A172 (cell line): ENCODE results near the gene DACT2. TPM values are rescaled to one million over a fixed set of nuclear protein-coding genes. Genes with fewer than 3 reads are reported as not detected.
"Not testable (repeated sequence)": the region's sequence is repeated elsewhere in the genome, so short reads cannot be mapped to it uniquely, and the experiment has no call there.

Source experiments
- DNase-seq: peaks from one replicate; pipeline ENCODE4 v3.0.0-alpha.2; 2015; ENCODE audit warnings: low spot score
- total RNA-seq: library from RNA; depleted of rRNA; stranded (reverse); fragments of >200 nt; shearing (Covaris generic); gene quantifications from 2 replicates; pipeline ENCODE4 v1.2.3, GENCODE V29; 2014

Gene DACT2
- total RNA-seq, 1 experiment from 2014 or later: not detected

DNA sequence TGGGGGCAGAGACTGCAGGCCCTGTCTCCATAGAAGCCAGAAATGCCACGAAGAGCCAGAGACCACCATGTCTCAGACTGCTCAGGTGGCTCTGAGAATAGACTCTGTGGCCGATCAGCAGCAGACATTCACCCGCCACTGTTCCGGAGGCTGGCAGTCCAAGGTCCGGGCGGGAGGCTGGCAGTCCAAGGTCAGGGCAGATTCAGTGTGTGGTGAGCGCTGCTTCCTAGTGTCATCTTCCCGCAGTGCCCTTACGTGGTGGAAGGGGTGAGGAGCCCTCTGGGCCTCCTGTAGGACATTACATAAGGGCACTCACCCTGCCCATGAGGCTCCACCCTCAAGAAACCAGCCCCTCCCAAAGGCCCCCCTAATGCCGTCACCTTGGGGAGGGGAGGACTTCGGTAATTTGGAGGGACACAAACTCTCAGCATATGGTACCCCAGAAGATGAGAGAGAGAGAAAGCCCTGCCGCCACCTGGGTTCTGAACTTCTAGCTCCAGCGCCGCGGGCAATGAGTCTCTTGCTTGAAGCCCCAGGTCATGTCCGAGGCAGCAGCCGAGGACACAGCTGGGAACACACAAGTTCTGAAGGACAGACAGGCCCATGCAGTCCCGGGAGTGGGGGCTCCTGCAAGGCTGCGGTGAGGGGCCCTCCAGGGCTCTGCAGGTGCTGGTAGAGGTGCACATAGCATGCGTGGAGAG lies 36.4 kb downstream of the DACT2 start:
- no peak for DNase-seq

DNA sequence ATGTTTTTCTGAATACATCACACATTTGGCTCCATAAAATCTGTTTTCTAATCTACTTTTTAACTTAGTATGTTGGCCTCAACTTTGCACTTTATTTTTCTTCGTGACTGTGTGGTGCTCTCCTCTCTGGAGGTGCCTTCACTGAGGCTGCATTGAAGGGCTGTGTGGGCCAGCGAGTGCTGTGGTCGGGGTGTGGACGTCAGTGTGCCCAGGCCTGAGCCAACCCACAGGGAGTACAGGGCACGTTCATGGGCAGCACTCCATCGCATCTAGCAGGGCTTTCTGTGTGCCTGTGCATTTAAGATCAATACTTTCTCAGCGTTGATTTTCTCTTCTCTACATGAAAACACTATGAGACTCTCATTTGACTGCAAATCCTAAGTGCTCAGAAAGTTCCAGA lies 37.8 kb downstream of the DACT2 start:
- DNase-seq: no peak

DNA sequence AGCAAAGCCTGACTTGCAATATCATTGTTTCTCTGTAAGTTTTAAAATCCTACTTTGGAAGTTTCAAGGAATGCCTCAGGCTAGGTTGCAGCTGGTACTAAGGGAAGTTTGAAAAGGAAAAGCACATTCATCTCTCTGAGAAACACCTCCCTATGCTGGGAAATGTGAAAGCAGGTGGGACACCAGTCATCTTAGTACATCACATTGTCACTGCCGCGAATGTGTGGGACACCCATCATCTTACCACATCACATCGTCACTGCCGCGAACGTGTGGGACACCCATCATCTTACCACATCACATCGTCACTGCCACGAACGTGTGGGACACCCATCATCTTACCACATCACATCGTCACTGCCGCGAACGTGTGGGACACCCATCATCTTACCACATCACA lies 38.3 kb downstream of the DACT2 start:
- DNase-seq: not testable (repeated sequence)

DNA sequence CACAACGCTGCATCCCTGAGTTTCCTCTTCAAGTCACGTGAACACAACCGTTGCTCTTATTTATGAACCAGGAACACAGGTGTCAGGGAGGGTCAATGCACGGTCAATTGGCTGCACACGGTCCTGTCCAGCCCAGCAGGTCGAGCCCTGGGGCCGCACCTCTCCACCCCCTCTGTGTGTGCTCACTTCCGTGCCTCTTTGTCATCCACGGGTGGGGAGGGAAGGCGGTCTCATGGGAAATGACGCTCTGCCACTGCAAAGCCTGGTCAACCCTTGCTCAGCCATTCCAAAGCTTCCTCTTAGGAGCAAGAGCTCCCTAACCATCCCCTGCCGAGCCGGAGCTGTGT lies 38.7 kb downstream of the DACT2 start:
- no peak for DNase-seq

DNA sequence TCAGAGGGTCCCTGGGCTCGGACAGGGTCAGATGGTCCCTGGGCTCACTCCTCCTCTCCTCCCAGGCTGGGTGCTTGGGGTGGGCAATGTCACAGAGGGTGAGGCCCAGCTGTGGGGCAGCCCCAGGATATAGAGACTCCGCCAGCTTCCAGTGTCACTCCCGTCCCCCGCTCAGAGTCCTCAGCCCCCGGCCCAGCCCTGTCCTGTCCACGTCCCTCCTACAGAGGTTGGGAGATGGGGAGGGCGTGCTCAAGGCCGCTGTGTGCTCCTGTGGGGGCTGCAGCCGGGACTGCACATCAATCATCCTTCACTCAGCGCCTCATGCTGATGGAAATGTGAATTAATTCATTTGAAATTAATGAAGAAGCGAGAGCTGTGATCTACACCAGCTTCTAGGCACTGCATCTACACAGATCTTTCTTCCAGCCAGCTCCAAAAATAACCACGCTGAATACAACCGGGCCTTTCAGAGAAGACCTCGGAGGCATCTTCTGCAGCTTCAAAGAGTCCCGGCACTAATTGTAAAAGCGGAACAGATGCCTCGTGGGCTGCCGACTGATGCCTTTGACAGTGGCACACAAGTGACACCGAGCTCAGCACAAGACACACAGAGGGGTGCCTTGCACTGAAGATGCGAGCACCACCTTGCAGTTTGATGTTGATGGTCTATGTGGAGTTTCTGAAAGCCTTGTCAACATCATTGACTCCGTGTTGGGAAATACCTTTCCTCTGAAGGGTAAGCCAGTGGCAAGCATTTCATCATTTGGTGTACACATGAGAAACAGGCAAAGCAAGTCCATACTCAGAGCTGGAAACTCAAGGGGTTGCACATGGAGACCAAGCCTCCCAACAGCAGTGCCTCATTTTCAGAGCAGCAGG lies 39.3 kb downstream of the DACT2 start:
- no peak for DNase-seq

DNA sequence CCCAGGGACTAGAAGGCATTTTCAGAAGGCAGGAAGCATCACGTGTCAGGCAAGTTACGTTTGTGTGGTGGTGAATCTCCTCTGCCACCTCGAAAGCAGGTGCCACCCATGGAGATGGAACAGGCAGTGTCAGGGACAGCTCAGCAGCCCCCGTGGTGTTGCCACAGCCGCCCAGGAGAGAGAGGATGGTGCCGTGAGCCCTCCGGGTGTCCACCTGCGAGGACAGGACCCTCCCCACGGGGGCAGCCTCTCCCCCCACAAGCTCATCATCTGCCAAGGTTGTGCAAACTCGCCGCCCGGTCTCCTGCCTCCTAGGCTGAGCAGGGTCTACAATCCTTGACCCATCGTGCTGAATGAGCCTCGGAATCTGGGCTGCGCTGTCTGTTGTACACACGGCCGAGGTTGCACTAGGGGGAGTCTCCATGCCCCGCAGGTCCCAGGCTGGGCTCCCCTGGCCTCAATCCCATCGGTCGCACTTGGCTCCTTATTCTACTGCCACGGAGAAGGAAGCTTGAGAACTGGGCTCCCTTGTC lies 40.1 kb downstream of the DACT2 start:
- no peak for DNase-seq

DNA sequence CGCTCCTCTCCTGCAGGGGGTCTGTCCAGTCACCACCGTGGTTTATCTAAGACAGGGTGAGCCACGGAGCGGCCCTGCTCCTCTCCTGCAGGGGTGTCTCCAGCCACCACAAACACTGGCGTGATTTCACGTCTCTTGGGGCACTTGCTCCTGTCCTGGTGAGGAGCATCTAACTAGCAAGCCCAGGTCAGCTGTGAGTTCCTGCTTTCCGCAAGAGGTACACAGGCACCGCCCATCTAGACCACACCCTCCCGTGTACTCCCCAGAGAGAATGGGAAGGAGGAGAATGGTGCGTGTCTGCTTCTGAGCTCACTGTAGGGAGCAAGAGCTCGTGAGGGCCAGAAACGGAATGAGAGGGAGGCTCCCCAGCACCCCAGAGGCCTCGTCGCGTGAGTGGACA lies 40.7 kb downstream of the DACT2 start:
- DNase-seq: no peak

DNA sequence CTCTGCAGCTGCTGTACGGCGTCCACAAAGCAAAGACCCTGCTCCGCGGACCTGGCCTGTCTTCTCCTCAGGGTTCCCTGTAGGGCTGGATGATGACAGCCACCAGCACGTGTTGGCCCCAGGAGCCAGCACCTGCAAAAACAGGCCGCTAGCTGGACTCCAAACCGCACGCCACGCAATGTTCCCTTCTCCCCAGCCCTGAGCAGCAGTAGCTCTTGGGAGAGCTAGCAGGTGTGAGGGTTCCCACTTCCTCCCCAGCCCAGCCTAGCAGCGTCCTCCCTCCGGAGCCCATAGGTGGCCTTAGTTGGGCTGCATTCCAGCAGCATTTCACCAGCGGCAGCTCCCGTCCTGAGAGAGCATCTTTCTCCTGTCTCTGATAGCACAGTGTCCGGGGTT lies 42.3 kb downstream of the DACT2 start:
- DNase-seq: no peak

DNA sequence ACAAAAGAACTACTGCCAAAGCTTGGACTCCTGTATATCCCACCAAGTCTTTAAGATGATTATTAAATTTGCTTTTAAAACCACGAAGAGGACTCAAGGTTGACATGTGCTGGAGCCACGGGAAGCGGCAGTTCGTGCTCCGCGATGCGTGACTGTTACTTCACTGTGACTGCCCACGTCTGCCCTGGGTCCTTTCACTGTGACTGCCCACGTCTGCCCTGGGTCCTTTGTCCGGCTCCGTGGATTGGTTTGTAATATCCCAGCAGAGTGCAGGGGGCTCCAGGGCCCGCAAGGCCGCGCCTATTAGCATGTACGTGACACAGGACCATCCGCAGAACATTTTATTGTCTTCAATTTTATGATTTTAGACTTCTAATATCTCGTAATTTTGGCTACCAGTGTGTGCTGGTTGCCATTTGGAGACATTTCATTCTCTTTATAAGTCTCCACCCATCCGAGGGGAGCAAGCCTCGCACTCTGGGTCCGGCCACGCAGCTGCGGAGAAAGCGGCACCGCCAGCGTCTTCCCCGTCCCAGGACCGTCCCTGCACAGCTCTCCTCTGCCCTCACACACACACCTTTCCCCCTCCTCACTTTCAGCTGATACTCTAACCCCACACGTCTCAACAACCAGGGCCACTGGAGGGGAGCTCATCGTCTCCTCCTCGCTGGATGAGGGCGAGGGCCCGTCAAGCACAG lies 42.9 kb downstream of the DACT2 start:
- no peak for DNase-seq

DNA sequence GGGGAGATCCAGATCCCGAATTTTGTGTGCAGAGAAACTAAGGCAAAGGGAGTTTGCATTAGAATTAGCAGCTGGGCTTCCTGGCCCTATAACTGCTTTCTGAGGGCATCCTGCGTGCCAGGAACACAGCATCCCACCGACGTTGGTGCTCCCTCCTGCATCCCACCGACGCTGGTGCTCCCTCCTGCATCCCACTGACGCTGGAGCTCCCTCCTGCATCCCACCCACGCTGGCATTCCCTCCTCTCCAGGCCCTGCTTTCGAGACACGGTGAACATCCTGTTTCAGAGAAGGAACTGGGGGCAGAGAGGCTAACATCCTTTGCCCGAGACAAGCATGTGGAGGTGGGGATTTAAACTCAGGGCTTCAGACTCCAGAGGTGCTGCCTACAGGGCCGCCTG lies 44.4 kb downstream of the DACT2 start:
- DNase-seq: no peak

DNA sequence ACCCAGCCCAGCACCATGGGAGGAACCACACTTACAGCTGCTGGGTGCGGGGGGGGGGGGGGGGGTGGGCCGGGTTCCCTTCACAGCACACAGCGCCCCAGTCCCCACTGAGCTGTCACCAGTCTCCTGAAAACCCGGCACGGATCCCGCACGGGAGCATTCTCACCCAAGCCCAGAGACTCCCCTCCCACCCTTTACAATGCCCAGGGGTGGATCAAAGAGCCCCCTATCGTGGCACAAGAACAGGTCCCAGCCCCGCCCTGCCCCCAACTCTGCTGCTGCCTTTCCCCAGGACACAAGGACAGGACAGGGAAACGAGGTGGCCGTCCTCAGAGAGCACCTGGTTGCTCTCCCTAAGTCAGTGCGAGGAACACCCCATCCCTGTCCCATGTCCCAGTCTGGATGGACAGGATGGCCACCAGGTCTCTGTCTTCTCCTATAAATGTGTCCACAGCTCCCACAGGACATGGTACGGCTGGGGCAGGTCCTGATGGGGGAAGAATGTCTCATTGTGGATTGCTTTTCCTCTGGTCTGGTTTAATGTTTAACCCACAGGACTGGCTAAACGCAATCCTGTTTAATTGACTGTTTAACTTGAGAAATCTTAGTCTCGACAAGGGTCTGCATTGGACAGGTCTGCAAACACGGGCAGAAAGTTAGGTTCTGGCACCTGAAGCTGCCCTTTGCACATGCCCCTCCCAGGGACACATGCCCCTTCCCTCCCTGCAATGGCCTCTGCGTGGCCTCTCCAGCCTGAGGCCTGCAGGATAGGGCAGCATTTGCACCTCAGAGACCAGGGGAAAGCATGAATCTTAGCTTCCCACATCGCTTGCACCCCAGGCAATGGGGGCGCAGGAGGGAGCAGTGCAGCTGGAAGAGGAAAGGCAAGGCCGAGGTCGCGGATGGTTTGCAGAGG lies 45.3 kb downstream of the DACT2 start:
- no peak for DNase-seq

DNA sequence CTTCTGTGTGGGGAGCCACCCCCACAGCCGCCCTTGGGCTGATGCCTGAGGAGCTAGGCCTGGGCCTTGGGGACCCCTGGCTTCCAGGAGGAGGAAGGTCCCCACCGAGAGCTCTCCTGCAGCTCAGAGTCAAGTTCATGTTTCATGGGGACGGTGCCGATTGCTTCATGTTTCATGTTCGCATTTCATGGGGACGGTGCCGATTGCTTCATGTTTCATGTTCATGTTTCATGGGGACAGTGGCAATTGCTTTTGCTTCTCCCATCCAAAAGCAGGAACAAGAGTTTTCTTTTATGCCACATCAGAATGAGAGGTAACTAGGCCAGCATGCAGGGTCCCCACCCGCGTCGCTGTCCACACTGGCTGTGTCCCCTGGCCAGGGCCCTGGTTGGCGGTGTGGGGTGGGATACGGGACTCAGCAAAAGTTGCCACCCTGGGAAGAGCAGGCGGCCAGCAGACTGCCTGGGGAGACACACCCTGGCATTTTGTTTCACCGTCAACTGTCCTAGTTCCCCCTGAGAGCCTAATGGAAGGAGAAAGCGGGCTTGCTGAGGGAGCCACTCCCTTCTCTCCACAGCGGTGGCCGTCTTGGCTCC lies 46.0 kb downstream of the DACT2 start:
- DNase-seq: no peak

DNA sequence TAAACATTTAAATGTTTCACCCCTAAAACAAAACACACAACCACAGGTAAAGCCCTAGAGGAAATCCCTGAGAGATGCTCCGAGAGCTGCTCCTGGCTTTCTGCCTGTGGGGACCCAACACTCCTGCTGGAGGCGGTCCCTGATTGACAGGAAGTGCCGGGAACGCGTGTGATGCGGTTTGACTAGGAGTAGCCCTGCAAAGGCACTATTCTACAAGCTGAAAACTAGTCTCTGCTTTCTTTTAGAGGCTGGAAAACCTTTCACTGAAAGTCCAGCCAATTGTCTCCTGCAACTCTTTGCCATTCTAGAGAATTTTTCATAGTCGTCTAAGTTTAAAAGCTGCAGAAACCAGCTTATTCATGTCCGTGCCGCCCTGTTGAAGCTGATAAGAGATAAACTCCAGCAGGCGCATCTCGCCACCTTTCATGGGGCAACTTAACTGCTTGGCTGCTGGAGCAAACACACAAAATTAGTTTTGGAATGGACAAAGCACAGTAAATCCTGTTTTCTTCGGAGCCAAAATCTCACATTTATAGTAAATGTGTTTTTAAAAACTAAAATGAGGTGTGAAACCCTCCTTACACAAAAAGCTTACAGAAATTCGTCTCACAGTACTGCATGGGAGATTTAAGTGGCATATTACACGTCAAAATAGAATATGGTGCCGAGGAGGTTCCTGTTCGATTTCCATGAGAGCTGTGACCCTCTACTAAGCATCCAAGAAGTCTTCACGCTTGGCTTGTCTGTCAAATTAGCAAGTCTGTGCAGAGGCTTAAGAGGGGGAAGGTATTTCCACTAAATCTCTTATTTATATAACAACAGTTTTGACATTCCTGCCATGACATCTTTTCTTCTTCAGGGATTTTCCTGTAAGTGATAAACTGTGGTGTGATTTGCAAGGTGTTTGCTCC lies 46.9 kb downstream of the DACT2 start:
- no peak for DNase-seq

DNA sequence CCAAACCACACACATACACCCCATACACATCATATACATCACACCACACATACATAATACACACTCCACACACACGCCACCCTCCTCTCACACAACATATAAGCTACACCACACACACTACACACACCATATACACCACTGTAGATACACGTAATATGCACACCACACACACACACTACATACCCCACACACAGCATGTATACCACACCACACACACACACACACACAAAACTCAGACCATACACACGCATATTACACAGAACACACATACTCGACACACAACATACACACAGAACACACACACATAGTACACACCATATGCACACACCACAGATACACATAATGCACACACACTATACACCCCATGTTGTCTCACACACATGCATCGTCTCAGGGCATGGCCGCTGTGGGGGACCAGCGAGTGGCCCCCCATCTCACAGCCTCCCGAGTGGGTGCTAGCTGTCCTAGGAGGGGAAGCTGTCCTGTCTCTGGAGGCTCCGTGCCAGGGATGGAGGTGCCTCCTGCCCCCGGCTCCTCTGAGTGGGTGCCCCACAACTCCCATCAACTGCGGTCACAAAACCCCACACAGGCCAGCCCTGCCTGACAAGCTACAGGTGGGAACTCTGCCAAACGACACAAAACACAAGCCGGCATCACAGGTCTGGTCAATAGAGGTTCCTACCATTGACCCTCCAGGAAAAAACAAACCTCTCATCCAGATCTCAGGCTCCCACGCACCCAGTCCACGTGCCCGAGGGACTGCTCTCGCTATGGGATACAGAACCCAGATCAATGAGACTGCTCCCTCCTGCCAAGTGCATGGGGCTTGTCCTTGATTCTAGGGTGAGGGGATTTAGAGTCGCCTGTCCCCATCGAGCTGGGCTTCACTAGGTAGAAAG lies 49.1 kb downstream of the DACT2 start:
- no peak for DNase-seq

DNA sequence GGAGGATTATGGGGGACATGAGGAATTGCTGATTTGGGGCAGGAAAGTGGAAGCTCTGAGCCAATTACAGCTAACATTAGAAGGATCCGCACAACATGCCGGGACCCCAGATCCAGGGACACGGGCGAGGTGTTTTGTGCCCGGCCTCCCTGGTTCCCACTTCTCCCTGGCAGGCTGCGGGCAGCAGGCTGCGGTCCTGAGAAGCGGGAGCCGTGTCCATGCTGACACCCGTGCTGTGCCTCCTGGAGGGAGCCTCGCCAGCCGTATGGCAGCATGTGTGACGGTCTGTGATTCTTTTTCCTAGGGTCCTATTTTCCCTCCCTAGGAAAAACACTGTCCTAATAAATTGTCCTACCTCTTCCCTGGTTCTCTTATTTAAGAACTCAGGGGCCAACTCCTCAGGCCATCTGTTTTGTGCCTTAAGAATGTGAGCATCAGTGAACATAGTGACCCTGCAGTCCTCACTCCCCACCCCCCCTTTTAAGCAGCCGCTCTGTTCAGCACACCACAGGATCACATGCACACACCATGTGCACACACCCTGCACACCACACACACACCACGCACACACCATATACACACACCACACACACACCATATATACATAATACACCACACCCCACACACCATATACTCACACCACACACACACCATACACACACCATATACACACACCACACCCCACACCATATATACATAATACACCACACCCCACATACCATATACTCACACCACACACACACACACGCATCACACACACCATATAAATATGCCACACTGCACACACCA lies 49.9 kb downstream of the DACT2 start:
- no peak for DNase-seq

DNA sequence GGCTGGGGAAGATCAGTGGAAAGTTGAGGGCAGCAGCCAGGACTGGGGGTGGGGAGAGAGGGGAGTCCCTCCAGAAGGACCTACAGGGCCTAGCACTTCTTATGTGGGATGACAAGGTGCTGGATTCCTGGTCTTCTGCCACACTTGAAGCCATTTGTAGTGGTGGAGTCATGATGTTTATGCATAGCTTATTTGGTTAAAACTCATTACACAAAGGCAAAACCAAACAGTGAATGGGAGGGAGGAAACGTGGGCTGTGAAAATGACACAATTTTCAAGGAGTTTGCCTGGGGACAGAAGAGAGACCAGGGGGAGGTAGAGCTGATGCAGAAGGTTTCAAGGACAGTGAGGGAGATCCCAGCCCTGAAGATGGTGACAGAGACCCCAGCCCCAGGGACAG lies 50.8 kb downstream of the DACT2 start:
- no peak for DNase-seq

DNA sequence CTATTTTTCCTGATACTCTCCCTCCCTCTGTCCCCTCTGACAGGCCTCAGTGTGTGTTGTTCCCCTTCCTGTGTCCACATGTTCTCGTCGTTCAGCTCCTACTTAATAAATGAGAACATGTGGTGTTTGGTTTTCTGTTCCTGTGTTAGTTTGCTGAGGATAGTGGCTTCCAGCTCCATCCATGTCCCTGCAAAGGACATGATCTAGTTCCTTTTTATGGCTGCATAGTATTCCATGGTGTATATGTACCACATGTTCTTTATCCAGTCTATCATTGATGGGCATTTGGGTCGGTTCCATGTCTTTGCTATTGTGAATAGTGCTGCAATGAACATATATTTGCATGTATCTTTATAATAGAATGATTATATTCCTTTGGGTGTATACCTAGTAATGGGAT lies 51.8 kb downstream of the DACT2 start:
- DNase-seq: not testable (repeated sequence)
